NCI-H524 treated with DMSO at 0.1 percent for 48 hours (cell line): ENCODE data around the gene RNF17.

Experiments
- DNase-seq: peaks from one replicate; lab custom pipeline; 2025; lab: John Stamatoyannopoulos, UW

The RNF17 gene

GRCh38 chr13:24854311-24854710, 90.3 kb downstream of the RNF17 start:
- DNase-seq: no peak

DNA sequence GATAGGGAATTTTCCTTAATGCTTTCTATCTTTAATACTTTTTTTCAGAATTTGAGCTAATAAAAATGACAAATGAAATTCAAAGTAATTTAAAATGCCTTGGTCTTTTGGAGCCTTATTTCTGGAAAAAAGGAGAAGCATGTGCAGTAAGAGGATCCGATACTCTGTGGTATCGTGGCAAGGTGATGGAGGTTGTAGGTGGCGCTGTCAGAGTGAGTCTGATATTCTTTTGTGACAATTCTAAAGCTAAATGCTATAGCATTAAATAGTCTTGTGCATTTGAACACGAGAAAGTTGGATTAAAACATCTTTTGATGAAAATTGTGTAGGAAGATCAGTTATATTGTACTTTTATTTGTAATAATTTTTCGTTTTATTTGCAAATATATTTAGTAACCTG, 95.0 kb downstream of the RNF17 start:
- no peak for DNase-seq

- DNase-seq: no peak
Measured at GRCh38 chr13:24860770-24861169, 96.8 kb downstream of the RNF17 start.

- no peak for DNase-seq
Measured at GRCh38 chr13:24861617-24862362, 97.8 kb downstream of the RNF17 start.

GRCh38 chr13:24863748-24864540, 100.0 kb downstream of the RNF17 start:
- no peak for DNase-seq

DNA sequence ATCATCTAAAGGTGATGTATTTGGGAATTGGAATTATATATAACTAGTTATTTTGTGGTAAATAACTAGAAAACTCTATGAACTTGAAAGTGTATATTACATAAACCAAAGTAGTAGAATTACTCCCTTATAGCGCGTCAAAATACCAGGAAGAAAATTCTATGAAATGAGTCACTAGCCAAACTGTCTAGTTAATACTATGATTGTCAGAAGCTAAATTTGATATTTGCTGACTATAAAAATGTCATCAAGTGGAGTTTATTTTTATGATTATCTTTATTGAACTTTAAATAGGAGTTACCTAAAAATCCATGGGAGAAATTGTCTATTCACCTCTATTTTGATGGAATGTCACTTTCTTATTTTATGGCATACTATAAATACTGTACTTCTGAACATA, 100.6 kb downstream of the RNF17 start:
- DNase-seq: no peak

- DNase-seq: no peak
Measured at GRCh38 chr13:24865163-24865953, 101.4 kb downstream of the RNF17 start.

DNA sequence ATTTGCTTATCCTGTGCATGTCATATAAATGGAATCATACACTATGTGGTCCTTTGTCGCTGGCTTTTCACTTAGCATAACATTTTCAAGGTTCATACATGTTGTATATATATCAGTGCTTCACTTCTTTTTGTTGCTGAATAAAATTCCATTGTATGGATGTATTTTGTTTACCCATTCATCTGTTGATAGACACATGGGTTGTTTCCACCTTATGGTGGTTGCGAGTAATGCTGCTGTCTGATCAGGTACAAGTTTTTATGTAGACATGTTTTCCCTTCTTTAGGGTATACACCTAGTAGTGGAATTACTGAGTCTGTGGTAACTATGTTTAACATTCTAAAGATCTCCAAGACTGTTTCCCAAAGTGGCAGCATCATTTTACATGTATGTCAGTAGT, 102.5 kb downstream of the RNF17 start:
- no peak for DNase-seq

DNA sequence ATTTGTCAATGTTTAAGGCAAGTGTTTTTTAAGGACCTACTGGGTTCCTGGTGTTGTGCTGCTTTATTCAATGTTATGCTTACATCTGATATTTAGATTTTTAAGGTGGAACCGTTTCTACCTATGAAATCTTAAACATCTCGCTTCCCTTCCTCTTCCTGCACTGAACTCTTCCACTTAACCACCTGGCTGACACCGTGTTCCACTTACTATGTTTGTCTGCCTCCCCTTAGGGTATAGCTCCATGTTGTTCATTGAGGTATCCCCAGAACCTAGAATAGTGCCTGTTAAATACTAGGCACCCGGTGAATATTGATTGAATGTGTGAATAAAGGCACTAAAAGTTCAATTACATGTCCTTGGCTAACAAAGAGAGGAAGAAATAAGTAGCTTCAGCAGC, 104.9 kb downstream of the RNF17 start:
- DNase-seq: no peak

- DNase-seq: no peak
Measured at GRCh38 chr13:24870380-24870760, 106.4 kb downstream of the RNF17 start.

DNA sequence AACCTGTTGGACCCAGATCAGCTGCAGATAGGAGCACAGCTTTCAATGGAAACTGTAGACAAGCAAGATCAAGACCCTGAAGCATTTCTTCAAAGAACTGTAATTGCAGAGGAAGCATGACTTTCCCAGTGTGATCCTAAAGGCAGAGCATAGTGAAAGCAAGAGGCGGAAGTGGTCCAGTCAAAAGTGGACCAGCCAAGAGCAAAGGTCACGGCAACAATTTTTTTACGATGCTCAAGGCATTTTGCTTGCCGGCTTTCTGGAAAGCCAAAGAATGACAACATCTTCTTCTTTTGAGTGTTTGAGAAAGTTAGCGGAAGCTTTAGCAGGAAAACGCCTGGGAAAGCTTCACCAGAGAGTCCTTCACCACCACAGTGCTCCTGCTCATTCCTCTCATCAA, 111.6 kb downstream of the RNF17 start:
- DNase-seq: no peak

- no peak for DNase-seq
Measured at GRCh38 chr13:24877531-24877930, 113.6 kb downstream of the RNF17 start.

DNA sequence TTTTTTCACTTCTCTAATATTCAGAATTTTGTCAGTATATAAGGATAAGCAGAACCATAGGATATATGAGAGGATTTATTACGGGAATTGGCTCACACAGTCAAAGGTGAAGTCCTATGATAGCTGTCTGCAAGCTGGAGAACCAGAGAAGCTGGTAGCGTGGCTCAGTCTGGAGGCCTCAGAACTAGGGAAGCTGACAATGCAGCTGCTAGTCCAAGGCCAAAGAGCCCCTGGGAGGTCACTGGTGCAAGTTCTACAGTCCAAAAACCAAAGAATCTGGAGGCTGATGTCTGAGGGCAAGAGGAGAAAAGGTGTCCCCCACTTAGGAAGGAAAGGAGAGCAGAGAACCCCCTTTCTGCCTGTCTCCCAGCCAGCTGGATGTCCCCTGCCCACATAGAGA, 114.4 kb downstream of the RNF17 start:
- no peak for DNase-seq

- no peak for DNase-seq
Measured at GRCh38 chr13:24882665-24883064, 118.7 kb downstream of the RNF17 start.

DNA sequence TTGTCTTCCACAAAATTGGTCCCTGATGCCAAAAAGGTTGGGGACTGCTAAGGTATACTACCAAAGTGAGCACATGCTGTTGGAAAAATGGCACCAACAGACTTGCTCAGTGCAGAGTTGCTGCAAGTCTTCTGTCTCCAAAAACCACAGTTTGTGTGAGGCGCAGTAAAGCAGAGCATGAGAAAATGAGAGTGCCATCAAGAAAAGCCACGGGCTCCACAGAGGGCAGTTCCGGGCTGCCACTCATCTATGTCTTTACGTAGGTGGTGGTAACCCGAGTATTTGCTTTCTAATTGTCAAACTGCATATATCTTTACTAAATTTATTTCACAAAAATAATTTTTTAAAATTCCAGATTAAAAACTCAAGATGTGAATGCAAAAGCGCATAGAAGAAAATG, 123.8 kb downstream of the RNF17 start:
- DNase-seq: no peak

GRCh38 chr13:24888291-24888931, 124.4 kb downstream of the RNF17 start:
- DNase-seq: no peak

- no peak for DNase-seq
Measured at GRCh38 chr13:24890256-24890655, 126.3 kb downstream of the RNF17 start.

DNA sequence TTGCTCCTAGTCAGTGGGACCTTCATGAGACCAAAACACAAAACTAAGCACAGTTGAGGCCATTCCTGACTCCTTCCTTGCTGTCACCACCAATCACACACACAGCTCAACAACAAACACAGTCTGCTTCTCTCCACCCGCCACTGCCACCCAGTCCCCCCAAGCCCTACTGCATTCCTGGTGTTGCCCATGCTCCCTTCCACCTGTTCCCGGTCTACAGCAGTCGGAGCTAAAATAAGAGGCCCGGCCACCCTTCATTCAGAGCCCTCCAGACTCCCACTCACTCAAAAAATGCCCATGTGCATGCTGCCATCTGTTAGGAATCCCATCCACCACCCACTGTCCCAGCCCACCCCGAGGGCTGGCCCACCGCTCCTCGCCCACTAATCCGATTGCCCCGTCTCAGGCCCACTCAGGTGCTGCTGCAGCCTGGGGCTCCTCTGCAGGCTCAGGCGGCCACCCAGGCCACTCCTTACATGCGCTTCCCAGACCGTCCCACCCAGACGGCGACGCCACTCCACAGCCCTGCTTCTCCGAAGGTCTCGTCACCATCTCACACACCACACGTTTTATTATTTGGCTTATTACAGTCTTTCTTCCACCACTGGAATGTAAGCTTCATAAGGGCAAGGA, 127.6 kb downstream of the RNF17 start:
- DNase-seq: no peak

GRCh38 chr13:24892829-24893228, 128.9 kb downstream of the RNF17 start:
- no peak for DNase-seq

GRCh38 chr13:24893863-24894262, 129.9 kb downstream of the RNF17 start:
- no peak for DNase-seq

GRCh38 chr13:24894277-24894971, 130.5 kb downstream of the RNF17 start:
- no peak for DNase-seq
